Astrocyte (in vitro differentiated cells and primary cell): ENCODE results near the gene TCF3.

Experiments
- CTCF ChIP-seq: IDR thresholded peaks from 2 replicates; pipeline ENCODE4 v1.5.1; 2011; ENCODE audit warnings: low read depth, mild to moderate bottlenecking, inconsistent platforms, low read length, moderate library complexity; ENCODE audit not compliant: insufficient read depth
- EZH2 ChIP-seq: IDR thresholded peaks from 2 replicates; pipeline ENCODE4 v1.6.1; 2012; ENCODE audit warnings: mild to moderate bottlenecking, low read length, inconsistent platforms; ENCODE audit not compliant: insufficient read depth

GRCh38 chr19:1567116-1567847, 85.1 kb downstream of the TCF3 start:
- TF ChIP-seq EZH2 = no peak
- TF ChIP-seq CTCF = no peak
